ENCODE measurements around the gene SLC22A7.

Gene SLC22A7

DNA sequence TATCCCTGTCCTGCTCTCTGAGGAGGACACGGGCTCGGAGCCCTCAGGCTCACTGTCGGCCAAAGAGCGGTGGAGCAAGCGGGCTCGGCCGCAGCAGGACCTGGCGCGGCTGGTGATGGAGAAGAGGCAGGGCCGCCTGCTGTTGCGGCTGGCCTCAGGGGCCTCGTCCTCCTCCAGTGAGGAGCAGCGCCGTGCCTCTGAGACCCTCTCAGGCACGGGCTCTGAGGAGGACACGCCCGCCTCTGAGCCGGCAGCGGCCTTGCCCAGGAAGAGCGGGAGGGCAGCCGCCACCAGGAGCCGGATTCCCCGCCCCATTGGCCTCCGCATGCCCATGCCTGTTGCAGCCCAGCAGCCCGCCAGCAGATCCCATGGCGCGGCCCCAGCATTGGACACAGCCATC is 14.2 kb upstream of the SLC22A7 start:
- DNase-seq (ENCODE audit: low read depth): no peak

- DNase-seq (ENCODE audit: low read depth): no peak
These were observed 12.9 kb upstream of the SLC22A7 start for GRCh38 chr6:43284991-43285781.

GRCh38 chr6:43285832-43286231 is 12.2 kb upstream of the SLC22A7 start:
- DNase-seq (ENCODE audit: low read depth): no peak

- DNase-seq (ENCODE audit: low read depth): no peak
These were observed 11.5 kb upstream of the SLC22A7 start for GRCh38 chr6:43286456-43286979.

- no peak for DNase-seq (ENCODE audit: low read depth)
These were observed 10.9 kb upstream of the SLC22A7 start for GRCh38 chr6:43286980-43287716.

DNA sequence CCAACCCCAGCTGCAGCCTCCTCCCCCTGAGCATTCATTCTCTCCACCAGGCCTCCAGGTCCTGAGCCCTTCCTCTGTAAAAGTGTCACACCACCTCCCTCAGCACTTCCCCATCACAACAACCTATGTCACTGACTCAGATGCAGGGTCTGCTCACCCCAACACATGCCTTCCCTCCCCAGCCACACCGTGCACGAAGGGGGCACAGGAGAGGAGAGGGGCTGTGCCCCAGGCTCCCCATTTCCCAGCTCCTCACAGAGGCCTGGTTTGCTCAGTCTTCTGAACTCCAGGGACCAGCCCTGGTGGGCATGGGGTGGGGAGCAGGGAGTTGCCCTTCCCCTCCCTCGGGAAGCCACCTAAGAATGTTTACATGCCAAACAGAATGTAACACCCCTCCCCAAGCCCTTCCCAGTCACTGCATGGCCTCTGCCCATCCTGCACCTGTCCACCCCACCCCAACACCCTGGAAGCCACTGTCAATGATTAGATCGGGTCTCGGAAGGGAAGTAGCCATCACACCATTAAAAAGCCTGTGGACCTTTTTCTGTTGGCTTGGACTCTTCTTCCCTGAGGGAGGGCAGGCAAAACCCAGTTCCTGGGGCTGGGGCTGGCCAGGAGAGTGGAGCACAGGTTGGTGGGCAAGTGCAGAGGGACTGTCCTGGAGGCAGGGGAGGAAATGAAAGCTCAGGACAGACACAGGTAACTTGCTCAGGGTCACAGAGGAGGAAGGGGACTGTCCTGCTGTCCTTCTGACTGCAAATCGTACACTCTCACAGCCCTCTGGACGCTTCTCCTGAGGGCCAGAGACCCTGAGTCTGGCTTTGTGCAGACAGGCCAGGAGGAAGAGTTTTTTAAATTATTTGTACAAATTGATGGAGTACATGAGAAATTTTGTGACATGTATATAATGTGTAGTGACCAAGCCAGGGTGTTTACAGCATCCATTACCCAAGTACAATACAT is 10.1 kb upstream of the SLC22A7 start:
- no peak for DNase-seq (ENCODE audit: low read depth)

- no peak for DNase-seq (ENCODE audit: low read depth)
These were observed 7.6 kb upstream of the SLC22A7 start for GRCh38 chr6:43290339-43290904.

DNA sequence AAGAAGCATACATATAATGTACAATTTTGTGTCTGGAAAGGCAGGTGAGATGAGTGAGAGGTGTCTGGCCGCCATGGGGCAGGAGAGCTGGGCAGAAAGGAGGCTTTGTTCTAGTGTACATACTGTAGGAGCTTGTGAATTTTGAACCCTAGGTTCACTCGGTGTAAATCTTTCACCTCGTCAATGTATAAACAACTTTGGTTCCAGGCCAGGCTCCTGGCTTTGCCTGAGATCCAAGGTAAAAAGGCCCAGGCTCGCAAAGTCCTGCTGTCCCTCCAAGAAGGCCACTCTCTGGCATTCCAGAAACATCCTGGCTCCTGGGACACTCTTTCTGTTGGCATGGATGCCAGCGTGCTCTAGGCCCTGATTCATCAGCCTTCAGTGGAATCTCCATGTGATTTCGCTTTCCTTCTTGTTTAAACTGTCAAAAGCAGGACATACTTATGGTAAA is 7.1 kb upstream of the SLC22A7 start:
- no peak for DNase-seq (ENCODE audit: low read depth)

- no peak for DNase-seq (ENCODE audit: low read depth)
These were observed 6.4 kb upstream of the SLC22A7 start for GRCh38 chr6:43291708-43292107.

GRCh38 chr6:43292341-43292740 is 5.7 kb upstream of the SLC22A7 start:
- DNase-seq (ENCODE audit: low read depth): no peak

DNA sequence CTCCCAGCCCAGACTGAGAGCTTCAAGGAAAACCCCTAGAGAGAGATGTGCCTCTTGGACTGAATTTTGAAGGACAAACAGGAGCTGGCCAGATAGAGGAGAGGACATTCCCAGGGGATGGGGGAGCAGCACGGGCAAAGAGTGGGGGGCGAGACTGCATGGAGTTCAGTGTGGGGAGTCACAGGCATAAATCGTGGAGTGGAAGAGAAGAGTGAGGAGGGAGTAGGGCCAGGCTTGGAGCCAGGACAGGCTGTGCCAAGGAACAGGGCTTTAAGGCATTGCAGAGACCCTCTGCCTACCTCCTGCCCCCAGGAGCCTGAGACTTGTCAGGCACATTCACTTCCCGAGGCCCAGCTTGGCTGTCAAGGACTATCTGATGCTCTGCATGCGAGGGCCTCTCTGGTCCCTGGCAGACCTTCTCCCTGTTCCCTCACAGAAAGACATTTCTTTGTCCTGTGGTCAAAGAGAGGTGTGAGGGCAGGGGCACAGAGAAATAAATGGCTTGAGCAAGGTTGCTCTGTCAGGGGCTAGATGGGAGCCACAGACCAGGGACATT is 5.2 kb upstream of the SLC22A7 start:
- DNase-seq (ENCODE audit: low read depth): no peak

- DNase-seq (ENCODE audit: low read depth): no peak
These were observed 4.4 kb upstream of the SLC22A7 start for GRCh38 chr6:43293698-43294097.

GRCh38 chr6:43294536-43294935 is 3.5 kb upstream of the SLC22A7 start:
- DNase-seq (ENCODE audit: low read depth): no peak

DNA sequence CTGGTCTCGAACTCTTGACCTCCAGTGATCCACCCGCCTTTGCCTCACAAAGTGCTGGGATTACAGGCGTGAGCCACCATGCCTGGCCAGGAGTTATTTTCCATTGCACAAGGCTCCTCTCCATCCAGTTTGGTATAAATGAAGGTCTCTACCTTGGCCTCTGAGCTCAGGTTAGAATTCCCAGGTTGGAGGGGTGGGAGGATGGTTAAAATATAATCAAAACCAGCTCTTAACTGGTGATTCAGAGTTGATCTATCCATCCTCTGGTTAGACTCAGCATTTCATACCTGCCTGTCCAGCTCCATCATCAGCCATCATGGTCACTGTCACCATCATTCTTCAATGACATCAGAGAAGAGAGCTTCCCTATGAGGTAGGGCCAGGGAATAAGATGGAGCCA is 2.6 kb upstream of the SLC22A7 start:
- DNase-seq (ENCODE audit: low read depth): no peak

DNA sequence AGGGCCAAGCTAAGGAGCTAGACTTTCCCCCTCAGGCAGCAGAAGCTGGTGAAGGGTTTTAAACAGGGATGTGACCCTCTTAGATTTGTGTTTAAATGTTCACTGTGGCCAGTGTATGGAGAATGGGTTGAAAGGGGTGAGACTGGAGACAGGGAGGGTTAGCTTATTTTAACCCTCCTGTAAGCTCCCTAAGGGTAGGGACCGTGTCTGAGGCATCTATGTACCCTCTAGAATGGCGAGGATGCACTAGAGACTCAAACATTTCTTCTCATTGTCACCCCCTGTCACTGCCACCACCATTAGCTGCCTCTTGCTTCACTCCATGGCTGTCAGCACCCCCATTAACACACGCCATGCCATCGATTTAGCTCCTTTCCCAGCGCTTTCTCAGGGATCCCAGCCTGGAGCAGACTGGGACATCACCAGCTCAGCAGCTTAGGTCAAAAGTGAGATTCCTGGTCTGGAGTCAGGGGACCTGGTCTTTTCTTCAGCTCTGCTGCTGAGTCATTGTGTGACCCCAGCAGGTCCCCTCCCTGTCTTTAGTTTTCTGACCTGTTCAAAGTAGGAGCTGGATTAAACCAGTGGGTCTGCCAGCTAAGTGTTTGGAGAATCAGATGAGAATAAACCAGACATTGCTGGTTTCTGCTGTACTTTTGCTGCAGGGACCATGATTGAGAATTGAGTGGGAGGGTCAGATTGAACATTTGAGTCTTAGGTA is 1.1 kb upstream of the SLC22A7 start:
- no peak for DNase-seq (ENCODE audit: low read depth)

DNA sequence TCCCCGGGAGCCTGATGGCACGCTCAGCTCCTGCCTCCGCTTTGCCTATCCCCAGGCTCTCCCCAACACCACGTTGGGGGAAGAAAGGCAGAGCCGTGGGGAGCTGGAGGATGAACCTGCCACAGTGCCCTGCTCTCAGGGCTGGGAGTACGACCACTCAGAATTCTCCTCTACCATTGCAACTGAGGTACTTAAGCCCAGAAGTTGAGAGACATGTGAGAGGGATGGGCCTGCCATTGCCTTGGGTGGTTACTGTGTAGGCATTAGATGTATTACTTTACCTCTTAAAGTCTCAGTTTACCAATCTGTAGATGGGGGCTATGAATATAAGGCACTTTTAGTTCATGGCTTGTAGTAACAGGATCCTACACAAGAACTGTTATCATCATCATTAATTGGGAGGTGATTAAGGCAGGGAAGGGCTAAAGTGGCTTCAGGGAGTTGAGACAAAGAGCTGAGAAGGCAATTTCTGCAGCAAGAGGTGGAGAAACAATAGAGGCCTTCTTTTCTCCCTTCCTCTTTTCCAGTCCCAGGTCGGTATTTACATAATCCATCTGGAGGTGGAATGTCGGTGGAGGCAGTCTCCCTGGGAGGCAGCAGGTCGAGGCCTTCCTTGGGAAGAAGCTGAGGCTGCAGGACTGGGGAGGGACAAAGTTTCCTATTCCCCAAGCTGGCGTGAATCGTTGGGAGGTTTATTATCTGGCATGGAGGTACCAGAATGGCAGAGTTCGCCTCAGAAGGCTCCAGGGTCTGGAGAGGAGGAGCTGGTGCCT is 691 bp downstream of the SLC22A7 start:
- no peak for DNase-seq (ENCODE audit: low read depth)

GRCh38 chr6:43299338-43300293 is 1.6 kb downstream of the SLC22A7 start:
- no peak for DNase-seq (ENCODE audit: low read depth)

GRCh38 chr6:43301081-43301870 is 3.2 kb downstream of the SLC22A7 start:
- no peak for DNase-seq (ENCODE audit: low read depth)

All from non-pigmented ciliary epithelial cell (primary cell).